ENCODE results near the gene ISLR.
"Not testable (repeated sequence)": the region's sequence is repeated elsewhere in the genome, so short reads cannot be mapped to it uniquely, and the experiment has no call there.

ISLR gene

GRCh38 chr15:74138642-74139041 is 34.9 kb upstream of the ISLR start:
- no peak for DNase-seq

GRCh38 chr15:74141591-74141990 is 31.9 kb upstream of the ISLR start:
- no peak for DNase-seq

- DNase-seq = peak; percentile 64
Observed at GRCh38 chr15:74144153-74144775, 29.2 kb upstream of the ISLR start.

- DNase-seq = no peak
Observed at GRCh38 chr15:74146277-74146800, 27.2 kb upstream of the ISLR start.

DNA sequence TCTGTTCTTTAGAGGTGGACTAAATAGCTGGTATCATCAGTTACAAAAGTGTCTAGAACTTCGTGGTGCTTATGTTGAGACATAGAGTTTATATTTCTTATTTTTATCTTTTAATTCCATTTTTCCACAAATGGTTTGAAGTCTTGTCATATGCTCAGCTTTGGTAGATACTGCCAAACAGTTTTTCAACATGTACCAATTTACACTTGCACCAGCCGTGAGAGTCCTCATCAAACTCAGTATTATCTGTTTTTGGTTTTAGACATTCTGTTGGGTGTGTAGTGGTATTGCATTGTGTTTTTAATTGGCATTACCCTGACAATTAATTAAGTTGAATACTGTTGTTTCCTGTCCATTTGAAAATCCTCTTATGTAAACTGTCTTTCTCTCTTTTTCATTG is 26.5 kb upstream of the ISLR start:
- no peak for DNase-seq

- DNase-seq = no peak
Observed at GRCh38 chr15:74155766-74156417, 17.6 kb upstream of the ISLR start.

DNA sequence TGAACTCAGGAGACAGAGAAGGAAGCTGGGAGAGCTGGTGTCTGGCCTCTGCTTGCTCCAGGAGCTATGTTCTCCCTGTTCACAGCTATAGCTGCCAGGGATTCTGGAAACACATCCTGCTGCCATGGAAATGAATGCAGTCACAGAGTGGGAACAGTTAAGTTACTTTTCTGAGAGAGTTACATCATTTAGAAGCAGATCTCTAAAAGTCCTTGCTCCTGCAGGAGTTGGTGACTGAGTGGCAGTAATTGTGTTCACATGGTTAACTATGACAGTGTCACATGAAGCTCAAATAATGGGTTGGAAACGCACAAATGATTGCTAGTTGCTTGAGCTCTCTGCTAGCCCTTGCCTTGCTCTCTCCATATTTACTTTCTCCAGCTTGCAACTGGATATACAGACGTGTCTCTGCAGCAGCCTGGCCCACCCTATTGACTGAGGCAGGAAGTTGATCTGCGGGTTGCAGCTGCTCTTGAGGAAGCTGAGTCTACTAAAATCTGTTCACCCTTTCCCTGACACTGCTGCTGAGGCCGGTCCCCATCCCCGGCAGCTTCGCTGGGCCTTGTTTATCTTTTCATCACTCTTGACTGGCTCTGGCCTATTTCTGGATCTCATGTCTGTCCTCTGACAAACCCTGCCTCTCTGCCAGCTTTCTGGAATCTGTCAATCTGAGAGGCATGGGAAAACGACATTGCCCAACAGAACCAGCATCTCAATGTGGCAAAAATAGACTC is 16.7 kb upstream of the ISLR start:
- DNase-seq = peak; percentile 17

DNA sequence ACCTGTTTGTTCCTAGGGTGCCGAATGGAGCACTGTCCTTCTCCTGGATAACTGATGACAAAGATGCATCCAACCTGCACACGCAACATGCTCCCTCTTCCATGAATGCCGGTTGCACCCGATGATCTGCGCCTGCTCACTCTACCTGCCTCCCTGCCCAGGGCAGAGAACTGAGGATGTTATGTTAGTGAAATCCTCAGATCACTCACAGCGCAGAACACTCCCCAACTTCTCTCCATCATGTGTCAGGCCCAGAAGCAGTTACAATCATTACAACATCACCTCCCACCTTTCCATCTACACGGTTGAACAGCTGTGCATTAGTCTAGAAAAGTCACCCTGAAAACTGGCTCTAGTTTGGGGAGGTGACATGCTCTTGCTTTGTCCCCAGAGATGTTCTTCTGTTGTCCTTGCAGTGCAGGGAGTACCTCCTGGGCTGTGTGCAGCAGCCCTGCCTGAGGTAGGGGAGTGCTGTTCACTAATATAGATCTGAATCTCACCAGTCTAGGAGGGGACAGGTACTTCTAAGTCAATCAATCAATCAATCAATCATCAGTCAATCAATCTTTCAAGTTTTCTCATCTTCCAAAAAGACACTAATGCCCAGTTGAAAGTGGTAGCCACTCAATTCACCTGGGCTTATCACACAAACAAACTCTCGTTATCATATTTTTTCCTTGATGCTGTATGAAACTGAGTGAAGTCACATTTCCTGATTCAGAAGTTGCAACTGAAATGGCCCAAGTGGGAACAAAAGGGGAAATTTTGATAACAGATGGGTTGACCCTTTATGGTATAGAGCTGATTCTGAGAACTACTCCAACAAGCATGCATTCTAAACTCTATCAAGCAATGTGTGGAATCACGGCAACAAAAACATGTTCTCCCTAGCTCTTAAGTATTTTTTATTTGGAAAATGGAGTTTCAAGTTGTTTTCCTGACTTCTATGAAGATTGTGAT is 15.4 kb upstream of the ISLR start:
- DNase-seq = no peak

GRCh38 chr15:74158855-74159650 is 14.5 kb upstream of the ISLR start:
- no peak for DNase-seq

GRCh38 chr15:74159773-74160172 is 13.7 kb upstream of the ISLR start:
- DNase-seq = no peak

- DNase-seq = not testable (repeated sequence)
Observed at GRCh38 chr15:74160390-74160789, 13.1 kb upstream of the ISLR start.

DNA sequence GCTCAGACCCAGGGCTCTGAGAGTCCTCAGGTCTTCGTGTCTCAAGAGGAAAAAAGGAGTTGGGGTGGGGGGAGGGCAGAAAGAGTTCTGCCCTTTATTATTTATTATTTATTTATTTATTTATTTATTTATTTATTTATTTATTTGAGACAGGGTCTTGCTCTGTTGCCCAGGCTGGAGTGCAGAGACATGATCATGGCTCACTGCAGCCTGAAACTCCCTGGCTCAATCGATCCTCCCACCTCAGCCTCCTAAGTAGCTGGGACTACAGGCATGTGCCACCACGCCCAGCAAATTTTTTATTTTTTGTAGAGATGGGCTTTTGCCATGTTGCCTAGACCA is 11.3 kb upstream of the ISLR start:
- DNase-seq = not testable (repeated sequence)

DNA sequence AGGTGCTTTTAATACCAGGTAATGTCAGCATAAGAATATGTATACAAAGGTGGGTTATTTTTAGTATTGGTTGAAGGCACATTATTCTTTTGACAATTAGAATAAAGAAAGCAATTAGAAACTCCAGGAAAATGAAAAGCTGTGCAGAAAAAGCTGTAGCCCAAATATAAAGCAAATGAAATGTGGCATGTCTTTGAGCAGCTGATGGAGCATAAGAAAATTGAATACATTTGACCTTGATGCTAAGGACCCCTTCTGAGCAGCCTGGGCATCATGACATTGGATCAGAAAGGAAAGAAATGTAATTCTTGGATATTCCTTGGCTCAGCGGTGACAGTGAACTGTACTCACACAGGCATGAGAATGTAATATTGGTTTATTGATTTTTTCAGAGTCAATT is 8.0 kb upstream of the ISLR start:
- no peak for DNase-seq

- DNase-seq = no peak
Observed at GRCh38 chr15:74167891-74168331, 5.6 kb upstream of the ISLR start.

DNA sequence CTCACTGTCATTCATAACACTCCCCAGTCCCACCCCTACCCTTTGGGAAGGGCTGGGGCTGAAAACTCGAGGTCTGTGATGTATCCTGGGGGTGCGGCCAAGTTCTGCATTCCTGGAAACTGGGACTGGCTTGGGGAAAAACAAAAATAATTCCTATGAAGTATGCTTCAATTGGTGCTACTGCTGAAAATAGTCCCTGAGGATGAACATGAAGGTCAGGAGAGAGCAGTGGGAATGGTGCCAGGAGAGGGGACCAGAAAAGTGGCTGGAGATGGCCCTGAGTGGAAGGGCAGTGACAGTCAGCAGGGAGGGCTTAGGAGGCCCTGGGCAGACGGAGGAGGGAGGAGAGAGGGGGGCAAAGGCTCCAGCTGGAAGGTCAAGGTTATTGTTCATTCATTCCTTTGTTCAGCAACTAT is 4.8 kb upstream of the ISLR start:
- DNase-seq = no peak

- no peak for DNase-seq
Observed at GRCh38 chr15:74170071-74170844, 3.3 kb upstream of the ISLR start.

DNA sequence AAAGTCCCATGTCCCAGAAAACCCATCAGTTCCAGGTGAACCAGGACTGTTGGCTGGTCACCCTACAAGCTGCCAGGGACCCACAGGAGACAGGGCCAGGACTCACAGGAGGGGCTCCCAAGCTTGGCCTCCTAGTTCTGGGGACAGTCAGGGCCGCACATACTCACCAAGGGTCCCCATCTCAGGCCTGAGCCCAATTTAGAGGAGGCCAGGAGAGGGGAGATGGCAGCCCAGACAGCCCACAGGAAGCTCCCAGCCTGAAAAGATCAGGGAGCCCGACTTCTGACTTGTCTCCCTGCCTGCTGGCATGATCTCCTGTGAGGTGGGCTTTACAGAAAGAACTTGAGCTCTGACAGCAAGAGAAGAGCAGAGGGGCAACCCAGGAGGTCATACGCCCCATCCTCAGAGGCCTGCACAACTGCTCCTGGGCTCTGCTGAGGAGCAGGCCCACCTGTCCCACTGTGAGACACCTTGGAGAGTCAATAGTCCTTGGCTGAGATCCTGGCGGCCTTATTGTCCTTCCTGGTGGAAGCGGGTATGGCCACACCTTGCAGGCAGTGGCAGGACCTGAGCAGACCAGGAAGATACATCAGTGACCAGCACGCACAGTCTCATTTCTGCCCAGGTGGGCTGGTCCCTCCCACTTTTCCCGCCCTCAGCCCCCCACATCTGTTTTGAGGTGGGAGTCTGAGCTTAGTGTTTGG is 2.5 kb upstream of the ISLR start:
- no peak for DNase-seq

- no peak for DNase-seq
Observed at GRCh38 chr15:74171965-74172541, 1.5 kb upstream of the ISLR start.

- no peak for DNase-seq
Observed at GRCh38 chr15:74172701-74173379, 670 bp upstream of the ISLR start.

All from NCI-H1436 (cell line).